GM12891 (cell line): ENCODE results near the gene EIPR1.

Source experiments
- POLR2A ChIP-seq: IDR thresholded peaks from 2 replicates; pipeline ENCODE4 v1.6.1; 2011; ENCODE audit warnings: low read depth, low read length, control low read depth
- POLR2AphosphoS5 ChIP-seq: IDR thresholded peaks from 2 replicates; pipeline ENCODE4 v1.6.1; 2011; ENCODE audit warnings: low read depth, low read length, control low read depth
- POU2F2 ChIP-seq: IDR thresholded peaks from 2 replicates; pipeline ENCODE4 v1.6.1; 2011; ENCODE audit warnings: low read depth, mild to moderate bottlenecking, control low read depth, low read length, moderate library complexity
- TAF1 ChIP-seq: IDR thresholded peaks from 2 replicates; pipeline ENCODE4 v1.6.1; 2011; ENCODE audit warnings: low read depth, low read length, control low read depth

GRCh38 chr2:3343012-3343411 is 34.6 kb downstream of the EIPR1 start:
- no peak for TF ChIP-seq POLR2A
- no peak for TF ChIP-seq POLR2AphosphoS5
- no peak for TF ChIP-seq POU2F2
- TF ChIP-seq TAF1, result no peak
